ENCODE measurements around the gene FARP2. TPM values are rescaled to one million over a fixed set of nuclear protein-coding genes. Genes with fewer than 3 reads are reported as not detected.

Gene FARP2
- total RNA-seq, 1 experiment from 2014 or later: 49.3 TPM

DNA sequence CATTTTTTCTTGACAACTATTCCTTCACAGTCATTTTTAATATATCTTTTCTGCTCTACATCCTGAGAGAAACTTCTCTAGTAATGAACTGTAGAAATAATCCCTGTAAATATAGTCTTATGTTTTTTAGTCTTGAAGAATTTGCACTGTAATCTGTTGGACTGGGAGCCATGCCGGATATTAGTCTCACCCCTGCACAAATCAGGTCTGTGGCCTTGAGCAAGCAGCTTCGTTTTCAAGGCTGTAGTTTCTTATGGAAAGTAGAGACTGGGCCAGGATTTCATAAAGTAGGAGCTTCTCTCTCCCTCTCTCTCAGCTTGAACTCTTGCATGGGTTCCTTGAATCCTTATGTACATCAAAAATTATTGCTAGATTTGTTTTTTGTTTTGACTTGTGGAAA lies 8.7 kb downstream of the FARP2 start:
- Histone ChIP-seq H3K27ac (ENCODE audit: low read depth, low read length) (no peak overlapping the region), H3K9me2 (ENCODE audit: insufficient read depth) (no peaks in the 10 kb centered on the region), H2AFZ (ENCODE audit: low read depth, low read length, poor library complexity, severe bottlenecking) (no peak overlapping the region), H4K20me1 (ENCODE audit: insufficient read depth) (peaks cover 8% of the 10 kb centered on the region; the same call in 1 of the 2 replicates), H3K27me3 (ENCODE audit: insufficient read depth, low read length) (no peaks in the 10 kb centered on the region), H3K4me1 (ENCODE audit: control insufficient read depth in 1 of 2, insufficient read depth in 2 of 2, low read length in 2 of 2) (no peaks in the 10 kb centered on the region), H3K36me3 (ENCODE audit: control insufficient read depth in 1 of 2, insufficient read depth in 2 of 2, low read length in 2 of 2) (0 out of 4 replicates have a peak, but pooled peaks cover 0 to 3% of the 10 kb centered on the region in 2 experiments), H3K4me2 (ENCODE audit: low read length) (no peak overlapping the region), H3K9me3 (ENCODE audit: control insufficient read depth in 1 of 2, insufficient read depth in 1 of 2, low read depth in 1 of 2, low read length in 2 of 2) (no peaks in the 10 kb centered on the region), H3K79me2 (ENCODE audit: insufficient read depth, low read length) (peaks cover 89% of the 10 kb centered on the region), H3K4me3 (replicated peaks in 1 of 2; ENCODE audit: low read depth in 1 of 2, low read length in 2 of 2) (no peak overlapping the region), H3K9ac (ENCODE audit: low read length) (no peak overlapping the region)
- intact Hi-C loops (cut with micrococcal nuclease): no loop called here
- no peak for TF ChIP-seq ZBTB33 (IDR thresholded peaks at IDR 0.05; ENCODE audit: extremely low read depth, insufficient replicate concordance, low read length)
- TF ChIP-seq POLR2AphosphoS5 (IDR thresholded peaks at IDR 0.05; ENCODE audit: low read depth, low read length): no peak
- no peak for TF ChIP-seq EZH2phosphoT487 (IDR thresholded peaks at IDR 0.05; ENCODE audit: borderline replicate concordance)
- no peak for TF ChIP-seq TCF7L2 (IDR thresholded peaks at IDR 0.05; ENCODE audit: borderline replicate concordance, extremely low read depth, insufficient read depth, insufficient read length)
- TF ChIP-seq SIN3A (IDR thresholded peaks at IDR 0.05; ENCODE audit: low read depth): no peak
- no peak for TF ChIP-seq JUND (IDR thresholded peaks at IDR 0.05)
- TF ChIP-seq ATF3 (IDR thresholded peaks at IDR 0.05): no peak
- TF ChIP-seq REST (IDR thresholded peaks at IDR 0.05; ENCODE audit: low read depth): no peak
- ChIA-PET CTCF (no interaction called here), POLR2A (no interaction called here), RAD21 (ENCODE audit: low non-redundant PET in 1 of 2, low total read pairs in 2 of 2, uncharacterized antibody in 2 of 2, unreplicated experiment in 2 of 2) (no interaction called here)
- BruUV-seq (replicated peaks): no TSS peak
- DNase-seq (ENCODE audit: low read depth, low spot score) (no peak), ATAC-seq (no peak)

All from HCT116 (cell line).